HL-60 (cell line): ENCODE data around the gene IL17C.

Experiments used
- DNase-seq, 2 experiments: peaks; one replicate each; pipeline ENCODE4 v3.0.0-alpha.2; 2010 to 2020; ENCODE audit warnings: low read depth in 1 of 2, low spot score in 1 of 2
- H3K27ac ChIP-seq: fragments of 250-450 bp; sonication (Bioruptor Pico); replicated peaks from 2 replicates; pipeline ENCODE4 v1.5.1; 2020; ENCODE audit warnings: mild to moderate bottlenecking, moderate library complexity
- H3K27me3 ChIP-seq: fragments of 250-450 bp; sonication (Bioruptor Pico); 2 replicates; pipeline ENCODE4 v1.5.1; 2021; ENCODE audit warnings: mild to moderate bottlenecking, moderate library complexity; ENCODE audit not compliant: insufficient read depth, poor library complexity, severe bottlenecking
- H3K4me3 ChIP-seq: replicated peaks from 2 replicates; pipeline ENCODE4 v1.5.1; 2011; ENCODE audit warnings: mild to moderate bottlenecking, control low read depth, low read length; ENCODE audit not compliant: insufficient read depth
- CTCF ChIP-seq: IDR thresholded peaks from one replicate; pipeline ENCODE4 v1.5.1; 2011; ENCODE audit warnings: low read length, control low read depth, inconsistent platforms; ENCODE audit not compliant: insufficient read depth
- GABPA ChIP-seq: IDR thresholded peaks from 2 replicates; pipeline ENCODE4 v1.6.1; 2012; ENCODE audit warnings: low read depth
- POLR2AphosphoS5 ChIP-seq: IDR thresholded peaks from 2 replicates; pipeline ENCODE4 v1.6.1; 2012; ENCODE audit warnings: low read depth
- SPI1 ChIP-seq: IDR thresholded peaks from 2 replicates; pipeline ENCODE4 v1.6.1; 2012; ENCODE audit warnings: low read depth, mild to moderate bottlenecking, borderline replicate concordance
- TF ChIP-seq, protein P1 (sequence below): IDR thresholded peaks from 2 replicates; pipeline ENCODE4 v1.6.1; 2012; ENCODE audit warnings: low read depth; ENCODE audit not compliant: insufficient replicate concordance

The IL17C gene

DNA sequence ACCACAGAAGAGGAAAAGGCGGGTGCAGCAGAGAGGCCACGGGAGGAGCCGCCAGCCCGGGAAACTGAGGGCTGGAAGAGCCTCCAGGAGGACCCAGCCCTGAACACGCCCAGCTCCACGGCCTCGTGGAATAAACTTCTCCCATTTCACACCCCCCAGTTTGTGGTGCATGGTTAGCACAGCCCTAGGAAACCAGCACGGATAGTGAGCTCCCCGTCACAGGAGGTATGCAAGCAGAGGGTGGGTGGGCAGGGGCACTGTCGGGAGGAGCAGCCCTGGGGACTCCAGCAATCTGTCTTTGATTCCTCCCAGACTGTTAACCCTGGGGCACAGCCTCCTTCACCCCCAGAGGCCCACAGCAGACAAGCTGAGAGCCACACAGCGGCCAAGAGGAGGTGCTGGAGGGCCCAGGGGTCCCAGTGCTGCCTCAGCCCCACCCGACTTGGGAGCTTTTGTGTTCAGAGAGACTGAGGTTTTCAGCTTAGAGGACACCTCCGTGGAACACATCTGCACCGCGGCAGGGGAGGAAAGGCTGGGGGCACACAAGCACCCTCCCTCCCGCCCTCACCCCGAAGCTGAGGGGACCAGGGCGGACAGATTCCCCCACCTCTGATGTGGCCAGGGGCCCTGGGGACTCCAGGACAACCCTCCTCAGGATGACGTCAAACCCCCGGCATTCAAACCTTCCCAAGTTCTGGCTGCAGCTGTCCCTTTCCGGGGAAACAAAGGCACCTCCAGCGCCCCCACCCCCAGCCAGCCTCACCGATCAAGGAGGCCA lies 1.7 kb upstream of the IL17C start:
- Histone ChIP-seq H3K27ac (no peak overlapping the region), H3K4me3 (no peak overlapping the region), H3K27me3 (peaks cover 3% of the 10 kb centered on the region)
- TF ChIP-seq GABPA = no peak
- TF ChIP-seq, protein P1, sequence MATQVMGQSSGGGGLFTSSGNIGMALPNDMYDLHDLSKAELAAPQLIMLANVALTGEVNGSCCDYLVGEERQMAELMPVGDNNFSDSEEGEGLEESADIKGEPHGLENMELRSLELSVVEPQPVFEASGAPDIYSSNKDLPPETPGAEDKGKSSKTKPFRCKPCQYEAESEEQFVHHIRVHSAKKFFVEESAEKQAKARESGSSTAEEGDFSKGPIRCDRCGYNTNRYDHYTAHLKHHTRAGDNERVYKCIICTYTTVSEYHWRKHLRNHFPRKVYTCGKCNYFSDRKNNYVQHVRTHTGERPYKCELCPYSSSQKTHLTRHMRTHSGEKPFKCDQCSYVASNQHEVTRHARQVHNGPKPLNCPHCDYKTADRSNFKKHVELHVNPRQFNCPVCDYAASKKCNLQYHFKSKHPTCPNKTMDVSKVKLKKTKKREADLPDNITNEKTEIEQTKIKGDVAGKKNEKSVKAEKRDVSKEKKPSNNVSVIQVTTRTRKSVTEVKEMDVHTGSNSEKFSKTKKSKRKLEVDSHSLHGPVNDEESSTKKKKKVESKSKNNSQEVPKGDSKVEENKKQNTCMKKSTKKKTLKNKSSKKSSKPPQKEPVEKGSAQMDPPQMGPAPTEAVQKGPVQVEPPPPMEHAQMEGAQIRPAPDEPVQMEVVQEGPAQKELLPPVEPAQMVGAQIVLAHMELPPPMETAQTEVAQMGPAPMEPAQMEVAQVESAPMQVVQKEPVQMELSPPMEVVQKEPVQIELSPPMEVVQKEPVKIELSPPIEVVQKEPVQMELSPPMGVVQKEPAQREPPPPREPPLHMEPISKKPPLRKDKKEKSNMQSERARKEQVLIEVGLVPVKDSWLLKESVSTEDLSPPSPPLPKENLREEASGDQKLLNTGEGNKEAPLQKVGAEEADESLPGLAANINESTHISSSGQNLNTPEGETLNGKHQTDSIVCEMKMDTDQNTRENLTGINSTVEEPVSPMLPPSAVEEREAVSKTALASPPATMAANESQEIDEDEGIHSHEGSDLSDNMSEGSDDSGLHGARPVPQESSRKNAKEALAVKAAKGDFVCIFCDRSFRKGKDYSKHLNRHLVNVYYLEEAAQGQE = no peak
- no peak for TF ChIP-seq CTCF
- no peak for TF ChIP-seq POLR2AphosphoS5
- TF ChIP-seq SPI1 = no peak
- DNase-seq = no peak

GRCh38 chr16:88639231-88640038 lies 1.1 kb downstream of the IL17C start:
- no peak for DNase-seq
- TF ChIP-seq CTCF (no peak), POLR2AphosphoS5 (no peak), SPI1 (no peak), GABPA (no peak)
- TF ChIP-seq, protein P1 = no peak
- Histone ChIP-seq H3K27me3 (peaks cover 3% of the 10 kb centered on the region), H3K4me3 (no peak overlapping the region), H3K27ac (no peak overlapping the region)

GRCh38 chr16:88640039-88640495 lies 1.7 kb downstream of the IL17C start:
- Histone ChIP-seq H3K4me3 (no peak overlapping the region), H3K27ac (no peak overlapping the region), H3K27me3 (peaks cover 3% of the 10 kb centered on the region)
- DNase-seq = no peak
- TF ChIP-seq SPI1 = no peak
- TF ChIP-seq CTCF = no peak
- TF ChIP-seq, protein P1 = no peak
- TF ChIP-seq GABPA = no peak
- TF ChIP-seq POLR2AphosphoS5 = no peak
